Stimulated activated CD8-positive, alpha-beta memory T cell treated with anti-CD3 and anti-CD28 coated beads, Interleukin-4, amount 100 ng/mL, for 24 hours (primary cell): ENCODE results near the gene L3MBTL4.

Experiments
- DNase-seq: peaks from one replicate; pipeline ENCODE4 v3.0.0-alpha.2; 2020; ENCODE audit warnings: low read depth

Gene L3MBTL4

DNA sequence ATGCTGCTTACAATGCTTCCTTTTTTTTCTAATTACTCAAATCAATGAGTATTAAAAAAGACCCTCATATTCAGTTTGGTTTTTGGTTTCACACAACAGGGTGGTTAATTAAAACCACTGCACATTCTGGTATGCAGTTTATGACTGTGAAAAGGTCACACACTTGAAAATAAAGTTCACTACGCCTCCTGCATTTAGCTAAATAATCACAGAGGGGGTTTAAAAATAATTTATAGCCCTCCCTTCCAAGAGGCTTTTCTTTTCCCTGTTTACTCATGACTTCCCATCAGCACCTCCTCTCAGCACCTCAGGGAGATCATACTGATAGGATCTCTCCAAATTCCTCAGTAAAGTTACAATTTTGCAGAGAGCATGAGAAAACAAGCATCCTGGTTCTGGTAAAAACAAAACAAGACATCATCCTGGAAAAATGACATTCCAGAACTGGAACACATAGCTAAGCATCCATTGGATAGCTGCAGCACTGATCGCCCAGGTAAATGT lies 389.9 kb downstream of the L3MBTL4 start:
- DNase-seq: no peak

GRCh38 chr18:6023551-6023950 lies 391.2 kb downstream of the L3MBTL4 start:
- DNase-seq: no peak

GRCh38 chr18:6022845-6023244 lies 391.9 kb downstream of the L3MBTL4 start:
- no peak for DNase-seq

DNA sequence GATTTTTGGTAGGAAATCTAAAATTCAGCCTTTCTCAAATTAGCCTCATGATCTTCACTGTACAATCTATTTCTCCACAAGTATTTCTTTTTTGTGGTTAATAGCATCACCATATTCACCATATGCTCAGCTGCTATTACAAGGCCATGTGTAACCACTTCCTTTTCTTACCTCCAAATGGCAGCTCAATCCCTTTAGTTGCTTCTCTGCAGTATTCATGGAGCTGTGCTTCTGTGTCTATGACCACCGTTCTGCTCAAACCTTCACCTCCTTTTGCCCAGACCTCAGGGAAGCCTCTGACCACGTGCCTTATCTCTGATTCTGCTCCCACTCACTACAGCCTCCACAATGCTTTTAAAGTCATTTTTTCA lies 392.7 kb downstream of the L3MBTL4 start:
- no peak for DNase-seq

GRCh38 chr18:6021306-6022073 lies 393.2 kb downstream of the L3MBTL4 start:
- no peak for DNase-seq

DNA sequence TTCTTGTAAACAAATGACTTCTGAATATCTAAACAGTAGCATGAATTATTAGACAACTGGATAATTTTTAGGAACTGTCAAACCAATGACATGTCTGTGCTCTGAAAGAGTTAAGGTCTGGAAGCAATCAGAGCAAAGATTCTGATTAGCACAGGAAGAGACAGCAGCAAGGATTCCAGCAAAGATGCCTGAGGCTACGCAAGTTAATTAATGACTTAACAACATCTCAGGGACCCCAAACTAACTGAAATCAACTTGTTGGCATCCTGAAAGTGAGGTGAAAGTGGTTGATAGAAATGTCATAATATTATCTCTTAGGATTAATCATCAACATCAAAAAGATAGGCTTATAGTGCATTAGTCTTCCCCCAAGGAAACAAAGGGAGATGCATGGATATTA lies 396.0 kb downstream of the L3MBTL4 start:
- no peak for DNase-seq

DNA sequence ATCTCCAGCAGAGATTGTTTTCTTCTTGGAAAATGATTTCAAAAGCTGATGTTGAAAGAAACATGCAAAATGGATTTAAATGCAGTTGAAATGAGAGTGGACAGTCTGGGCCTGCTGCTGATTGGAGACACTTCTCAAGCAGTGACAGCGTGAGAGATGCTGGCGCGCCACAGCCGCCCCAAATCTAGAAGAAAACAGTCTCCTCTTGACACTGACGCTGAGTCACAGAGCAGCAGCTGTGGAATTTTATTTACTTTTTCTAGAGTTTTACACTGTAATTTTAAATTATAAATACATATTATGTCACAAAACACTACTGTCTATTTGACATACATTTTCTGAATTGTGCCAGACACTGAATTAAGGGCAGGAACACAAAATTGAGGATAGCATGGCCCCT lies 397.5 kb downstream of the L3MBTL4 start:
- no peak for DNase-seq

DNA sequence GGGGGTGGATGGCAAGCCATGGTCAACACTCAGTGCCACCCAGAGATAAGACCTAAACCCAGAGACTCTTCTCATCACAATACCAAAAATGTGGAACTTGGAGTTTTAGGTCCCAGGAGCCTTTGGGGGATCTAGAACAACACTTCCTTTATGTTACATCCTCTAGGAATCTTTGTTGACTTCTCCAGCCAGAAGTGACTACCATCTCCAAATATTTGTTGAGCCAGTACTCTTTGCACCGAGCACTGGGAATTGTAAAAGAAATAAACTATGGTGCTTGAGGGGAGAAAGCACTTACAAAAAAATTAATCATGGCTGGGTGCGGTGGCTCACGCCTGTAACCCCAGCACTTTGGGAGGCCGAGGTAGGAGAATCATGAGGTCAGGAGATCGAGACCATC lies 399.3 kb downstream of the L3MBTL4 start:
- no peak for DNase-seq

- no peak for DNase-seq
Measured at GRCh38 chr18:6013171-6013810, 401.4 kb downstream of the L3MBTL4 start.

DNA sequence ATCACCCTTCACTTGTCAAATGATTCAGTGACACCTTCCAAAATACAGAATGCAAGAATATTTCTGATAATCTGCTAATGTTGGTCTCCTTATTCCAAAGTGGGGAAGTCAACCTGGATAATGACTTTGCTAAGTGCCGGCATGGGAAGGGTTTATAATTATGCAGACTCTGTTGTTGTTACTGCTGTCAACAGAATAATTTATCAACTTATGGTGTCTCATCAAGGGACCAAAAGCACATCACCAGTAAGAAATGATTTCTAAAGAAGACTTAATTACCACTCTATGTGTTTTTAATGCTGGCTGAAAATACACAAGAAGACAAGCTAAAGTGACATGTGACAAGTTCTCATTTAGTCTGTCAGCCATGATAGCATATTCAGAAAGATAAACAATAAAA lies 403.8 kb downstream of the L3MBTL4 start:
- no peak for DNase-seq

DNA sequence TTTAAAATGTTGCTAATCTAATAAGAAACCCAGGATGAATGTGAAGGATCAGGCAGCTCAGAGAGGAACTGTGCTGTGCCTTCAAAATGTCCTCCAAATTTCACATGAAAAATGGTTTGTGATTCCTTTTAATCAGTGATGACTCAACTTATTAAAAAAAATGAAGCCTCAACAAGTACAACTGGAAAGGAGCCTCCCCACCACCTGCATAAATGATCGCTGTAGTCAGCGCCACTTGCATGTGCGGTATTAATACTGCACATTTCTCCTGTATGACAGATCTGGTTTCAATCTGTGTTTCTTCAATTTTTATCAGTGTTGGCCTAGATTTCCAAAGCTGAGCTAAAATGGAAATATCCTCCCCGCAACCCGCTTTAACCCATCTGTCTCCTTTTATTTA lies 404.4 kb downstream of the L3MBTL4 start:
- no peak for DNase-seq

GRCh38 chr18:6009756-6010155 lies 405.0 kb downstream of the L3MBTL4 start:
- DNase-seq: no peak

- DNase-seq: no peak
Measured at GRCh38 chr18:6004683-6005082, 410.0 kb downstream of the L3MBTL4 start.

DNA sequence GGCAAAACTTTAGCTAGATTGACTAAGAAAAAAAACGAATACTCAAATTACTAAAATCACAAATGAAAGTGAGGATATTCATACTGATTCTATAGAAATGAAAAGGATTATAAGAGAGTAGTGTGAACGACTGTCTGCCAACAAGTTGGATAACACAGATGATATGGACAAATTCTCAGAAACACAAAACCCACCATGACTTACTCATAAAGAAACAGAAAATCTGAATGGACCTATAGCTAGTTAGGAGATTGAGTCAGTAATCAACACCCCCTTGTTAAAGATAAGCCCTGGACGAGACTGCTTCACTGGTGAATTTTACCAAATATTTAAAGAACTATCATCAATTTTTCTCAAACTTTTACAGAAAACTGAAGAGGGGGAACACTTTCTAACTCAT lies 410.6 kb downstream of the L3MBTL4 start:
- DNase-seq: no peak

GRCh38 chr18:6001867-6002266 lies 412.8 kb downstream of the L3MBTL4 start:
- no peak for DNase-seq

DNA sequence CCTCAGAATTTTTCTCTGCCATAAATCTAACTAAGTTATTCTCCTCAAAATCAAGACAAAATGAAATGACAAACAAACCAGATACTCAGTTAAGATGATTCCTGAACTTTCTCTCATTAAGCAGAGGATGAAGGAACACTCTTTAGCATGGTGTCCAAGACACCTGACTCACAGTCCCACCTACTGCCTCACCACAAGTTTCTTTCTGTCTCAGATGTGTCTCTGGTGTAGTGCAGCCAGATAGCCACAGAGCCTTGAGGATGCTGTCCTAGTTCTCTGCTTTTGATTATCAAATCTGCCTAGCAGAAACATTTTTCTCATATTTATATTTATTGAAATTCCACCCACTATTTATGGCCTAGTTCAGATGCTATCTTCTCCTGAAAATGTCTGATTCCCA lies 415.8 kb downstream of the L3MBTL4 start:
- no peak for DNase-seq

- DNase-seq: no peak
Measured at GRCh38 chr18:5998166-5998881, 416.4 kb downstream of the L3MBTL4 start.

DNA sequence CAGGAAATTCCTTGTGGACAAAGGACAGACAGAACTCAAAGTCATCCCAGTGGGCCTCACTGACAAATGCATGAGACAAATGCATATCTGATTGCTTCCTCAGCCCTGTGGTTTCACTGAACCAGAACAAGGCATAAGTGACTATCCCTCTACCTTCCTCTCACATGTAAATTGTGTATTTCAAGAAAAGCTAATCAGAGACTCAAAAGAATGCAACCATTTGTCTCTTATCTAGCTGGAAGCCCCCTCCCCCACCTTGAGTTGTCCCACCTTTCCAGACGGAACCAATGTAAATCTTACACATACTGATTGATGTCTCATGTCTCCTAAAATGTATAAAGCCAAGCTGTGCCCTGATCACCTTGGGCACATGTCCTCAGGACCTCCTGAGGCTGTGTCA lies 417.4 kb downstream of the L3MBTL4 start:
- no peak for DNase-seq

GRCh38 chr18:5995626-5996025 lies 419.1 kb downstream of the L3MBTL4 start:
- DNase-seq: no peak

DNA sequence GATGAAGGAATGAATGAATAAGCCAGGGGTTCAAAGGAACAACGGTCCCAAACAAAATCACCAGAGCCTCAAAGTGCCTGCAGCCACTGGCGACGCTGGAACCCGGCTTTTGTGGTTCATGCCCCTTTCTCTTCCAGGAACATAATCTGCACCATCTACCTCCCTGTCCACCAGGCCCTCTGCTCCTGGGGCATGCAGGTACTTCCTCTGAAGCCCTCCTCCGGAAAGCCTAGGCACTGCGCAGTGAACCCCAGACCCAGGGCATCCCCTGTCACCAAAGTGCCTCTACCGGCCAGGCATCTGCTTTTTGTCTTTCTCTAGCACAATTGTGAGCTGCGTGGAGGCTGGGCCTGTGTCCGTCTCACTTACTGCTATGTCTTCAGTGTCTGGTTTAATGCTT lies 420.8 kb downstream of the L3MBTL4 start:
- no peak for DNase-seq

DNA sequence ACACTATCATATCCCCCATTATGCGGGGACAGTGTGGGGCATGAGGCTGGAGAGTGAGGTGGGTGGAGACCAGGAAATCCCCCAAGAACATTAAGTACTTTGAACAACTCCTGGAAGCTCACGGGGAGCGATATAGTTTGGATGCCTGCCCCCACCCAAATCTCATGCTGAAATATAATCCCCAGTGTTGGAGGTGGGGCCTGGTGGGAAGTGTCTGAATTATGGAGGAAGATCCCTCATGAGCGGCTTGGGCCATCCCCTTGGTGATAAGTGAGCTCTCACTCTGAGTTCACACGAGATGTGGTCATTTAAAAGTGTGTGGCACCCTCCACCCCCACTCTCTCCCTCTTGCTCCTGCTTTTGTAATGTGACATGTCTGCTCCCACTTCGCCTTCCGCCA lies 422.3 kb downstream of the L3MBTL4 start:
- no peak for DNase-seq

GRCh38 chr18:5987249-5987648 lies 427.5 kb downstream of the L3MBTL4 start:
- no peak for DNase-seq

- no peak for DNase-seq
Measured at GRCh38 chr18:5986257-5986931, 428.3 kb downstream of the L3MBTL4 start.
